Regular cardiac myocyte (primary cell): ENCODE data around the gene ATP6V0D1. TPM values are rescaled to one million over a fixed set of nuclear protein-coding genes. Genes with fewer than 3 reads are reported as not detected.

Experiments used
- total RNA-seq: library from RNA; depleted of rRNA; stranded (reverse); fragments of >200 nt; gene quantifications from 2 replicates; pipeline ENCODE4 v1.2.3, GENCODE V29; 2014

The ATP6V0D1 gene
- 115 and 124 TPM in 2 replicates for total RNA-seq

GRCh38 chr16:67480833-67481560 lies at the start of gene ATP6V0D1:
Gene ATP6V0D1 (minus strand): TSS chr16:67481157. CDS start chr16:67481086, 71 bp downstream.

GRCh38 chr16:67528222-67528869 lies 47.4 kb upstream of the ATP6V0D1 start, which contains the start of gene RIPOR1:
Gene RIPOR1 (plus strand): TSS chr16:67528829. CDS start chr16:67538447, 9,618 bp downstream.

GRCh38 chr16:67483150-67483549 lies 2.2 kb upstream of the ATP6V0D1 start, which contains the start of gene AGRP:
Gene AGRP (minus strand): TSS chr16:67483547. CDS start chr16:67483398, 149 bp downstream.

GRCh38 chr16:67430977-67431774 lies 49.8 kb downstream of the ATP6V0D1 start, which contains the start of gene HSD11B2:
Gene HSD11B2 (plus strand): TSS chr16:67431121. CDS start chr16:67431249, 128 bp downstream.

GRCh38 chr16:67415872-67416793 lies 64.8 kb downstream of the ATP6V0D1 start, which contains the start of gene ZDHHC1:
Gene ZDHHC1 (minus strand): TSS chr16:67416477. CDS start chr16:67407775, 8,702 bp downstream.

GRCh38 chr16:67393111-67393787 lies 87.7 kb downstream of the ATP6V0D1 start, which contains the start of gene TPPP3:
Gene TPPP3 (minus strand): TSS chr16:67393498. CDS start chr16:67391111, 2,387 bp downstream.

Other genes starting within 250 kb of the ATP6V0D1 start
- gene FHOD1, start 233.7 kb downstream of the ATP6V0D1 start, total RNA-seq: 11.8 and 26.1 TPM in 2 replicates
- 1.2 and 2.3 TPM in 2 replicates for gene SLC9A5, start 232.2 kb downstream of the ATP6V0D1 start, total RNA-seq
- 5.6 and 10.2 TPM in 2 replicates for gene PLEKHG4, start 201.6 kb downstream of the ATP6V0D1 start, total RNA-seq
- under 0.01 TPM in 1 of 2 replicates, not detected in the other for gene KCTD19, start 154.4 kb downstream of the ATP6V0D1 start, total RNA-seq
- 0.28 TPM in 1 of 2 replicates, not detected in the other for gene LRRC36, start 154.3 kb downstream of the ATP6V0D1 start, total RNA-seq
- gene TPPP3, start 87.7 kb downstream of the ATP6V0D1 start, total RNA-seq: 0.28 and 0.77 TPM in 2 replicates
- gene ZDHHC1, start 64.7 kb downstream of the ATP6V0D1 start, total RNA-seq: 1.7 and 5.4 TPM in 2 replicates
- not detected in 2 replicates for gene HSD11B2, start 50.0 kb downstream of the ATP6V0D1 start, total RNA-seq
- not detected in 2 replicates for gene AGRP, start 2.4 kb upstream of the ATP6V0D1 start, total RNA-seq
- gene RIPOR1, start 47.7 kb upstream of the ATP6V0D1 start, total RNA-seq: 21.5 and 28.8 TPM in 2 replicates
- gene CTCF, start 81.4 kb upstream of the ATP6V0D1 start, total RNA-seq: 16.3 and 33.7 TPM in 2 replicates
- 0.28 and 0.38 TPM in 2 replicates for gene CARMIL2, start 164.0 kb upstream of the ATP6V0D1 start, total RNA-seq
- 10.4 and 20.5 TPM in 2 replicates for gene ACD, start 179.1 kb upstream of the ATP6V0D1 start, total RNA-seq
- gene PARD6A, start 179.8 kb upstream of the ATP6V0D1 start, total RNA-seq: 1.1 and 1.2 TPM in 2 replicates
- 13.2 and 17.8 TPM in 2 replicates for gene ENKD1, start 185.6 kb upstream of the ATP6V0D1 start, total RNA-seq
- gene C16orf86, start 185.7 kb upstream of the ATP6V0D1 start, total RNA-seq: 2.5 and 7.6 TPM in 2 replicates
- gene GFOD2, start 238.2 kb upstream of the ATP6V0D1 start, total RNA-seq: 11.3 and 17.3 TPM in 2 replicates